Non-pigmented ciliary epithelial cell (primary cell): ENCODE results near the gene SMIM24.
A peak's percentile ranks its signal among the peaks of the same experiment; 100 is the strongest.

Source experiments
- DNase-seq: peaks from one replicate; pipeline ENCODE4 v3.0.0-alpha.2; 2010; ENCODE audit warnings: low read depth

SMIM24 gene

DNA sequence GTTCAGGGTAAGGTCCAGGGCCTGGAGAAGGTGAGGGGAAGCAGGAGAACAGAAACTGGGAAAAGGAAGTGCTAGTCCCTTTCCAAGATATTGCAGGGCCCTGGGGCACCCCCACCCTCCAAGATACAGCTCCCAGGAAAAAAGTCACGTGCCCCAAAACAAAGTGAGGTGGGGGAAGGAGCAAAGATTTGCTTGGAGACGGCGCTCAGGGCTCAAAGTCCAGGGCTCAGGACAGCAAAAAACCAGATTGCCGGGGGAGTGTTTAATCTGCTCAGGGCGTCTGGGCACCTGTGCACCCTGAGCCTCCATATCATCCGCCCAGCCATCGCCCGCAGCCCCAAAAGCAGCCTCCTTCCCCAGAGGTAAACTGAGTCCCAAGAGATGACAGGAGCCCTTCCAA lies 6.3 kb downstream of the SMIM24 start:
- no peak for DNase-seq

DNA sequence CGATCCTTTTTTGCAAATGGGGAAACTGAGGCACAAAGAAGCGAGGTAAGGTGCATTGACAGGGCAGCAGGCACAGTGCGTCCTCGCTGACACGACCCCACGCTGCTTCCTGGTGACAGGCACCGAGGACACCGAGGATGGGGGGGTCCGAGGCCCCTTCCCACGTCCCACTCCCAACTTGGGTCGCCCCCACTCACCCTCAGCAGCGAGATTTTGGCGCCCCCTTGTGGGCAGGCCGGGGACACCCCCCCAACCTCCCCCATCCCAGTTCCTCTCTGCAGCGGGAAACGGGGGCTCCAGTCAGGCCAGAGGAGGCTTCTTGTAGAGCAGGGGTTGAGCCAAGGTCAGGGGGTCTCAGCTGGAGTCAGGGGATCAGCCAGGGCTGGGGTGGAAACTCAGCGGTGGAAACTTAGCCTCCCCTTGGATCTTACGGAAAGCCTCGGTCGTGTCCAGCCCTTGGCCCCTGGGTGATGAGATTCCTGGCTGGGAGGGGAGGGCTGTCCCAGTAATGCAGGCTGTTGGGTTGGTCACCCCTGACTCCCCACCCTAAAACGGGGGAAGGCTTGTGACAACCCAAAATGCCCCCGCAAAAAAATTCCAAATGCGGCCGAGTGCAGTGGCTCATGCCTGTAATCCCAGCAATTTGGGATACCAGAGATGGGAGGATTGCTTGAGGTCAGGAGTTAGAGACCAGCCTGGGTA lies 8.2 kb downstream of the SMIM24 start:
- DNase-seq = no peak

DNA sequence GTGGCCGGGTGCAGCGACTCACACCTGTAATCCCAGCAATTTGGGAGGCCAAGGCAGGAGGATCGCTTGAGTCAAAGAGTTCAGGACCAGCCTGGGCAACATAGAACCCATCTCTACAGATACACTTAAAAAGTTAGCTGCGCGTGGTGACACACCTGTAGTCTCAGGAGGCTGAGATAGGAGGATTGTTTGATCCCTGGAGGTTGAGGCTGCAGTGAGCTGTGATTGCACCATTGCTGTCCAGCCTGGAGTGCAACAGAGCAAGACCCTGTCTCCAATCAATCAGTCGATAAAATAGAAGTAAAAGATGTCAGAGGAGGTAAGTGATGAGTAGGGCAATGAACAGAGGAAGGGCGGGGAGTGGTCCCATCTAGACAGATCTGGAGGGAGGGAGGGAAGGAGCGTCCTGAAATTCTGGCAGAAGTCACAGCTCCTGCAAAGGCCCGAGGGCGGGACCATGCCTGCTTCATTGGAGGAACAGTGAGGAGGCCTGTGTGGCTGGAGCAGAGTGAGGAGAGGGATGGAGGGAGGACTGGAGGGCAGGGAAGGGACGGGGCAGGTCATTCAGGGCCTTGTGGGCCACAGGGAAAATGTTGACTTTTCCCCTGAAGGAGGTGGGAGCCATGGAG lies 9.7 kb downstream of the SMIM24 start:
- no peak for DNase-seq

DNA sequence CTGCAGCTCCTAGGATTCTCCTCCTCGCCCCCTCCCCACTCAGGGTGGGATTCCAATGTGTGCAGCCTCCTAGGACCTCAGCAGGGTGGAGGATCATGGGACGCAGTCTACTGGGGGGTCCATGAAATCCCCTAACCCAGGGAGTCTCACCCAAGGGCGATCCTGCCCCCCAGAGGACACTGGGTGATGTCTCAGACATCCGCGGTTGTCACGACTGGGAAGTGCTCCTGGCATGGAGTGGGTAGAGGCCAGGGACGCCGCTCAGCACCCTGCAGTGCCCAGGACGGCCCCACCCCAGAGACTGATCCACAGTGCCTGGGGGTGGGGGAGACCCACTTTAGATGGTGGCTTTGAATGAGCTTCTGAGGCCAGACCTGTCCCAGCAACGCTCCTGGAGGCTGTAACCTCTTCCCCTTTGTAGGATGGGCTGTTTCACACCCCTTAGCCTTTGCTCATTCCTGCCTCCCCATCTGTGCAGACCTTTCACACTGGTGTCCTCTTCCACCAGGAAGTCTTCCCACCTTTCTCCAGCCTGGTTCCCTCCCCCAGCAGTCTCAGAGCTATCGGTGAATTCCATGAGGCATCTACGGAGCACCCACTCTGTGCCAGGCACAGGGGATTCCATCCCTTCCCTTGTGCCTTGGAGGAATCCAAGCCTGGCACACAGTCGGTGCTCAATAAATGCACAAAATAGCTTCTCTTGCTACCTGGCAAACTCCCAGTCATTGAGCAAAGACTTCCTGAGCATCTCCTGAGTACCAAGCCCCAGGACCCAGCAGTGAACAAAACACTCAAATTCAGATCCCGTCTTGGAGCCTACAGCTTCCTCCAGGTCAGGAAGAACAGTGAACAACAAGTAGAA lies 10.5 kb downstream of the SMIM24 start:
- DNase-seq = no peak

DNA sequence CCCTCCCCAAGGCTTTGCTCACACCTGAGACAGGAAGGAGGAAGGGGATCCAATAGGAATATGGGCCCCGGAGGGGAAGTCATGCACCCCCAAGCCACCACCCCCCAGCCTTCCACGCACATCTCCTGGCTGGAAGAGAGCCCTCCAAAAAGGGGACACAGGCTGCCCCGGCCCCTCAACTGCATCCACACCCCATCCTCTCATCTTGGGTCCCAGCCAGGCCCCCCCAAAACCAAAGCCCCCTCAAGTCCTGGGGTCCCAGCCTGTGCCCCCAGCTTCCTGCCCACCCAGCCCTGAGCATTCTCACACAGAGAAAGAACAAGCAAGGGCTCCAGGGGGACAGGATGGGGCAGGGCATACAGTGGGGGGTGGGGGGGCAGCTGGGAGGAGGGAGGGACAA lies 12.1 kb downstream of the SMIM24 start:
- no peak for DNase-seq

DNA sequence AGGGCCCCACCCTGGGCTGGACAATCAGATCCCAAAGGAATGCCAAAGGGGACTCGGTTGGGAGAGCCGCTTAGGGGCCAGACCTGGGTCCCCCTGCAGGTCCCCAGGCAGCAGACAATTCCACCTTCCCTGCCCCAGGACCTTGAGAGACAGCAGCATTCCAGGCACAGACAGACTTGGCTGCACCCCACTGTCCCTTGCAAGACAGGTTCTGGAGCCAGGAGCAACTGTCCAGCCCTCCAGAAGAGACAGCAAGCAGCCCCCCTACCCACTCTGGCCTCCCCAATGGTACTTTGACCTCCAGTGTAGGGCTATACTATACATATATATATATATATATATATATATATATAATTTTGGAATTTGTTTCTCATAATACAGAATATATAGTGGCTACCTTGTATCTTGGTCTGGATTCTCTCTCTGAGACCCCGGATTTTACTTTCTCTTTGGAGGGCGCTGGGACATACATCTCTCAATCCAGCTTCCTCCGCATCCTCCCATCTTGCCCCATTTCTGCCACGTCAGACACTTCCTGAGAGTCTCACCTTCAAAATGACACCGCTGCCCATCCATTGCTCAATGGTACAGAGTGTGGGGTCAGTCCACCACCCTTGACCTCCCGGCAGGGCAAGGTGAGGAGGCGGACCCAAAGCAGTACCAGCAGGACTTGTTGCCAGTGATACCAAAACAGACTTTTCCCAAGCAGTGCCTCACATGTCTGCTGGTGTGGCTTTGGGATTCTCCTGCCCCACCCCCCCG lies 12.7 kb downstream of the SMIM24 start:
- no peak for DNase-seq

DNA sequence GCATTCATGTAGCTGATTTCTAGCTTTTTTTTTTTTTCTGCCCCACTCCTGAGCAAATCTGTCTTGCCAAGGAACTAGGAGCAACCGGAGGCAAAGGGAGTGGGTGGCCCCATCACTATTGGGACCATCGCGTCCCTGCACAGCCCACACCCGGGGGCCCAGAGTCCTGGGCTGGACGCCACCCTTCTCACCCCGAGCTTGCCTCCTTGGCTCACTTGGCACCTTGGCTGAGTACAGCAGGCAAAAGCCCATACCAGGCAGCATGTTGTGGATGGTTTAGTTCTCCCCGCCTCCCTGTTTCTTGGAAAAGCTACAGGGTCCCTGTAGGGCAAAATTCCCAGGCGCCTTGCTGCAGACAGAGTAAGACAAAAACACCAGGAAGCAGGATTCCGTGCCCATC lies 13.7 kb downstream of the SMIM24 start:
- DNase-seq = no peak

DNA sequence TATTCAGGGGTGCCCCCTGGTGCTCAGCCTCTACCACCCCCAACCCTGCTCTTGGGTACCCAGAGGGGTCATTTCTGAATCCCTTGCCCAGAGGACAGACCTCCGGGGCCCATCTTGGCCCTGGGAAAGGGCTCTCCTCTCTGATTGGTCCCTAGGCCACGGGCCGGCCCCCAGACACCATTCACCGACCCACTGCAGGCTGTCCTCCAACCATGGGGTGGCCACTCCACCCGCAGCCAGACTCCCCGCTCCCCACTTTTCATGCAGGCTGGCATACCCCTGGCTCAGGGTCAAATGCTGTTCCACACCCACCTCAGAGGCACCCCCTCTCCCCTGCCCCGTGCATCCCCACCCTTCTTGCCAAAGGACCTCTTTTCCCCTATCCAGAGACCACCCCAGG lies 14.8 kb downstream of the SMIM24 start:
- no peak for DNase-seq

DNA sequence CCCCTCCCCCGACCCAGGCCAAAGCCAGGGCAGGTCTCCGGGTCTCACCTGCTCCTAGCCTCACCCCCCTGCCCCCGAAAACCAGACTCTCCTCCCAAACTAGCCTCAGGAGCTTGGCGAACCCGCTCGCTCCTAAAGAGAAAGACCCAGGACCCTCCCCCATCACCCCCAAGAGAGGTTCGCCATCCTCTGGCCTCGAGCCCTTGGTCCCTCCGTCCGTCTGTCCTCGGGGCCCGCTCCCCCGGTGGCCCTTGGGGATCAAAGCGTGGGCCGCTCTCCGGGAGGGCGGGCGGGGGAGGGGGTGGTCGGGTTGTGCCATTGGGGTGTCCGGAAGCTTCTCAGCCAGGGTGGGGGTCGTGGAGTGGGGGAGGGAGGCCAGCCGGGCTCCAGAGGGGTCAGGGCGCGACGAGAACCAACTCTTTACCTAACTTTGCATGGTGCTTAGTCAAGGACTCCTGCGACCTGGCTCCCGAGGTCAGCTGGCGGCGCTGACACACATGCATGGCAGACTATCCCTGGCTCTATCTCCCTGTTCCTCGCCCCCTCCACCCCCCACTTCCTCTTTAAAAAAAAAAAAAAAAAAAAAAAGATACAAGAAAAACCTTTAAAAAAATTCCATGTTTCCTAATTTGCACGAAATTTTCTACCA lies 15.6 kb downstream of the SMIM24 start:
- no peak for DNase-seq

DNA sequence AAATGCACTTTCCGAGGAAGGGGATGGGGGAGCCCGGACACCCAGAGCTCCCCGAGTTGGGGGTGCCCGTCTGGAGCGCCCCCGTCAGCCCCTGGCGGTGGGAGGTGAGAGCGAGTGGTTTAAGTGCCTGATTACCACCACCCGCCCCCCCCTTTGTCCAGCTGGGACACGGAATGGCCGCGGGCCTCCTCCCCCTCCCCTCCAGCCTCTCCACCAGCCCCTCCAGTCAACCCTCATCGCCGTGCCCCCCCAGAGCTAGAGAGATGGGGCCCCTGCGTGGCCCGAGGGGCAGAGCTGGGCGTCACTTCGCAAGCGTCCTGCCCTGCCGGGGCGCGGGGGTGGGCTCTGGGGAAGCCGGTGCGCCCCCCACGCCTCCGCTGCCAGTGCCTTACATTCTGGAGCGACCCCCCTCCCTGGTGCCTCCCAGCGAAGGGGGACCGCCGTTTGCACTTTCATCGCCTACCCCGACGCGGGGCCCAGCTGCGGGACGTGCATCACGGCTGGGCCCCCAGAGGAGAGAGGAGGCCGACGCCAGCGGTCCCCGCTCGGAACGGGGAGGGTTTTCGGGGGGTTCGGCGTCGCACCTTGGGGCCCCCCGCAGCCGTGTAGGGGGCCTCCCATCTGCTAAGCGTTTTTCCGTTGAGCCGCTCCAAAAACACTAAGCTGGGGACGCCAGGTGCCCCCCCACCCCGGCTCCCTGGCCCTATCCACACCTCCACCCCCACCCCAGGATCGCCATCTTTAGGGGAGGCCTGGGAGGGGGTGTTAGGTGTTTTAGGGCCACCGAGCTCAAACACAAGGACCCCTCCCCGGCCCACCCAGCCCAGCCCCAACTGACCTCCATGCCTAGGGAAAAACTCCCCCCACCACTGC lies 16.4 kb downstream of the SMIM24 start:
- no peak for DNase-seq

DNA sequence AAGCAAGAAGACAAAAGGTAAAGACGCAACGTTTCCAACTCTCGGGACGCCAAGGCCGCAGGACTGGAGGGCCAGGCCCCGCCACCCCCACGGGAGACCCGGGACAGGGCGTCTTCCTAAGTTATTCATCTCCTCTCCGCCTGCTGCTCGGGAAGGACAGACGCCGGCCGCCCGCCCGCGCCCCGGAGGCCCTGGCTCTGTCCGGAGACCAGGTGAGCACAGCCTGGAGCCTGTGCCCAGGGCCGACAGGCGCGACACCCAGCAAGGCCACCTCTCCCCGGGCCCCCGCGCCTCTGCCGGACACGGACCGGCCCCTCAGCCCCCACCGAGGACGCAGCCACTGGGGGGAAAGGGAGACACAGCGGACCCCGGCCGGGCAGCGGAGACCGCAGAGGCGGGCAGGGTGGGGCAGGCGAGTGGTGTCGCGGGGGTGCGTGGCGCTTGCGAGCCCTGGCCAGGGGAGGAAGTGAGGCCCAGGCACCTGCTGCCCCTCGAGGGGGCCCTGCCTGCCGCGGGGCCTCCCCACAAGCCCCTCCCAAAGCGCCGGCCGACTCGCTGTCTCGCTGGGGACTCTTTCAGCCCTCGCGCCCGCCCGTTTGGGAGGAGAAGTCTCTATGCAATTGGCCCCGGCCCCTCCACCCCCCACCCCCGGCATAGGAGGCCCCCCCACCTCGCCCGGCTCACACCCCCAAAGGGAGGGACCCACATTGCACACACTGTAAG lies 17.2 kb downstream of the SMIM24 start:
- no peak for DNase-seq

DNA sequence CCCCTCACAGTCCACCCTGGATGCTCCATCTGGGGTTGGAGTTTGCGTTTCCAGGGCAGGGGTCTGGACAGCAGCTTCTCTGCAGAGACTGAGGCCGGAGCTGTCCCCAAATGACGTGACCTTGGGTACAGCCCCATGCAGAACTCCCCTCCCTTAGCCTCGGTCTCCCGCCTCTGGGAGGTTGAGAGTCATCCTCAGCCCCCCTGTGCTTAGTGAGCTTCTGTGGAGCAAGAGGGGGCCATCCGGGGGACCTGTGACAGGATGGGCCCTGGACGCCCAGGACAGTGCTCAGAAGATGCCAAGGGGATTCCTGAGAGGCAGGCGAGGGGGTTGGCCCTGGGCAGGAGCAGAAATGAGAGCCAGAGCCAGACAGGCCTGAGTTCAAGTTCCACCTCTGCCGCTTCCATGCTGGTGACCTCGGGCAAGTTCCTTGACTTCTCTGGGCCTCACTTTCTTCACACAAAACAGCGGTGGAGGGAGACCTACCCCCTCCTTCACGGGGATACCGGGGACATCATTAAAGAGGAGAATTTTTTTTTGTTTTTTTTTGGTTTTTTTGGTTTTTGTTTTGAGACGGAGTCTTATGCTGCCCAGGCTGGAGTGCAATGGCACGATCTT lies 20.3 kb downstream of the SMIM24 start:
- DNase-seq = no peak

DNA sequence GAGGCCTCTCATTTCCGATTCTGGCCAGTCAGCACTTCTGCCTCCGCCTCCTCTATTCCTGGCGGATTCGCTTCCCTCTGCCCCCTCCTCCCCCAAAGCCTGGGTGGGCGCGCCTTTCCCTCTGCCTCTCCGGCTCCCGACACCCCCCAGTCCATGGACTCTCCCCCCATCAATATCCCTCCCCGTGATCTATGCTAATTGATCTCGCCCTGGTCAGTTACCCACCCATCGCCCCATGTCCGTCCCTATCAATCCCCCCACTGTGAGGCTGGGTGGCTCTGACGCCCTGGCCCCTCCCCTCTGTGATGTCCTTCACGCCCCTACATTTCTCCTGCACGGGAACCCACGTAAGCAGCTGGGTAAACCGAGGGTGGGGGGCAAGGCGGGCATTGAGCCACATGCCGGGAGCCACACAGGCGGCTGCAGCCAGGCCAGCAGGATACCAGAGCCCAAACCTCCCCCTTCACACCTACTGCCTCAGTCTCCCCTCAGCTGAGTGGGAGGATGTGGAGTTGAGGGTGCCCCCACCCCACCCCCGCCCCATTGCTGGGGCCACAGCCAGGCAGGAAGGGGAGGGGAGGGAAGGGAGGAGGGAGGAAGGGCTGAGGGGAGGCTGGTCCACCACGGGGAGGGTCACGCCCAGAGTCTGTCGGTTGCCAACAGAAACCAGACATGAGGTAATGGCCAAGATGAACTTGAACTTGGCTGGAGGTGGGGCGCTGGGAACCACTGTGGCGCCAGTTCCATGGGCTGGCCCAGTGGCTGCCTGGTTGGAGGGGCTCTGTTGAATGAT lies 21.0 kb downstream of the SMIM24 start:
- DNase-seq = peak; percentile 87

DNA sequence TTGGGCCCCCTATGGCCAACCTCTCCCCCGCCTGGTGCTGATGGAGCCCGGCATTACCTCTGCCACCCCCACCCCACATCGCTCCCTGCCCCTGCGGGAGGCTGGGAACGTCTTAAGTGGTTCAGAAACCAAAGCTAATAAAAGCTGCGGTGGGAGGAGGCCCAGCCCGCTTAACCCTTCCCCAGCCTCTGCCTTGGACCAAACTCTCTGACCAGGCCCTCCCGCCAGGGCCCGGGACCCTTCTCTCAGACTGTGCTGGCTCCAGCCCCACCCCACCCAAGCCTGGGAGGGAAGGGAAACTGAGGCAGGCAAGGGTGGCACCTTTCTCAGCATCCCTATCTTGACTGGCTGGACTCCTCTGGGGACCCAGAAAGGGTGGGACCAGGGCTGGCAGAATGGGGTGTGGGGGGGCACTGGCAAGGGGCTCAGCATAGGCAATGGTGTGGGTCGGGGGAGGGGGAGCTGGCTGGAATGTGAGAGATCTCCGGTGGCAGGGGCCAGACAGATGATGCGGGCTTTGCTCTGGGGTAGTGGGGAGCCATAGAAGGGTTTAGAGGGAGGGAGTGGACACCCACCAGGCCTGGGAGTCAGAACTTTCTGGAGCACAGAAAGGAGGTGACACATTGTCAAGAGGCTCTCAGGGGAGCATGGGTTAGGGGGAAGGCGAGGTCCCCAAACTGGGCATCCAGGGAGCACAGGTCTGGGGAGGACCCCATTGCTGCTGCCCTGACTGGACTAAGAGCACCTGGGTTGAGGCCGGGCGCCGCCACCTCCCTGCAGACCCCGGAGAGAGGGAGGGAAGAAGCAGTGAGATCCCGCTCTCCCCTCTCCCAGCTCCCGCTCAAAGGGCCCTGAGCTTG lies 21.9 kb downstream of the SMIM24 start:
- DNase-seq = no peak

DNA sequence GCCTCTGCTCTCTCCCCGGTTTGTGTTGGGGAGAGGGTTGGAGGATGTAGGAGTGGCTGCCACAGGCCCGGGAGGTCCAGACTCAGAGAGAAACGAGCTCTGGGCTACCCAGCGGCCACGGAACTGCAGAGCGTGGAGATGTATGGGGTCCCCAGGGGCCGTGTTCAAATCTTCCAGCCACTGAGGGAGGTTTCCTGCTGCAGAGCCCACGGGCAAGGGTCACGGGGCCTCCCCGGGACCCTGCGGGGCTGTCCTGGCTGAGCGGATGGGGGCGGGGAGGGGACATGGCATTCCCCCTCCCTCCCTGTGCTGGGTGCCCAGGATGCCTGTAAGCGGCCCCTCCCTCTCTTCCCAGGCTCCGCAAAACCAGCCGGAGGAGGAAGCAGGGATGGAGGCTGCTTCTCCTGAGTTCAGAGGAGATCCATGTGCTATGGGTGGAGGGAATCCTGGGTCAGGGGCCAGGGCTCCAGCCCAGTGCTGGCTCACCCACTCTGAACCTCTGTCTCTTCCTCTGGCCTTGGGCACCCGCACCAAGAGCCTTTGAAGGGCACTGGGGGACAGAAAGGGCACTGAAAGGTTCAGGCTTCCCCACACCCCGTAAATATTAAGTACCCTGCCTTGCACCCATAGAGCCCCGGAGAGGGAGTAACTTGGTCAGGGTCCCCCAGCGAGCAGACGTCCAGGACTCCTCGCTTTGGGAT lies 22.6 kb downstream of the SMIM24 start:
- DNase-seq = no peak

DNA sequence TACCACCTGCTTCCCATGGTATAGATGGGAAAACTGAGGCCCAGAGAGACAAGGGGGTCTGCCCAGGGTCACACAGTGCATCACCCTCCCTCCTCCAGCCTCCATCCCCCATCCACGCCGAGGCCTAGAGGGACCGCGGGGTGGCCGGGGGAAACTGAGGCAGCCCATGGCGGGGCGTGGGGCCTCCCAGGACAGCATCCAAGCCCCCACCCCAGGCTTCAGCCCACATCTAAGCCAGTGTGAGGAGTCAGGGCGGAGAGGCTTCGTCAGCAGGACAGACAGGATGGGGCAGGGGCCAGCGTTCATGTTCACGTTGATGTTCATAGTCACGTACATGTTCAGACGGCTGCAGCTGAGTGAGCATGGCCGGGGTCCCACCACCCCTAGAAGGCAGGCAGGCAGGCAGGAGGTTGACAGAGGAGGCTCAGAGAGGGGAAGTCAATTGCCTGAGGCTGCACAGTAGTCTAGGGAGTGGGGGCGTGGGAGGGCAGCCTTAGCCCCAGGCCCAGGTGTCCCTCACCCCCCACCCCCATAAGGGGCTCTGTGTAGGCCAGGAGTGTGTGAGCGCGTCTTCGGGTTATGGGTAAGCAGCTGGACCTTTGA lies 23.3 kb downstream of the SMIM24 start:
- no peak for DNase-seq
